ENCODE data around the gene ENAH. TPM values are rescaled to one million over a fixed set of nuclear protein-coding genes. Genes with fewer than 3 reads are reported as not detected.

The ENAH gene
- total RNA-seq, 1 experiment from 2014 or later, result 100 TPM

GRCh38 chr1:225685476-225686176 is 32.7 kb upstream of the ENAH start:
- POLR2A ChIA-PET, result no interaction called here
- ATAC-seq (no peak), DNase-seq (ENCODE audit: low read depth, low spot score) (no peak)
- Histone ChIP-seq H3K36me3 (ENCODE audit: control insufficient read depth in 1 of 2, insufficient read depth in 2 of 2, low read length in 2 of 2) (no peaks in the 10 kb centered on the region), H4K20me1 (ENCODE audit: insufficient read depth) (no peaks in the 10 kb centered on the region), H3K79me2 (ENCODE audit: insufficient read depth, low read length) (no peaks in the 10 kb centered on the region), H3K9me3 (ENCODE audit: control insufficient read depth in 1 of 2, insufficient read depth in 1 of 2, low read depth in 1 of 2, low read length in 2 of 2) (no peaks in the 10 kb centered on the region), H3K9ac (ENCODE audit: low read length) (no peak overlapping the region), H3K4me3 (replicated peaks in 1 of 2; ENCODE audit: low read depth in 1 of 2, low read length in 2 of 2) (no peak overlapping the region), H3K27ac (ENCODE audit: low read depth, low read length) (no peak overlapping the region), H2AFZ (ENCODE audit: low read depth, low read length, poor library complexity, severe bottlenecking) (no peak overlapping the region), H3K9me2 (ENCODE audit: insufficient read depth) (no peaks in the 10 kb centered on the region), H3K27me3 (ENCODE audit: insufficient read depth, low read length) (no peaks in the 10 kb centered on the region), H3K4me2 (ENCODE audit: low read length) (no peak overlapping the region), H3K4me1 (ENCODE audit: control insufficient read depth in 1 of 2, insufficient read depth in 2 of 2, low read length in 2 of 2) (no peaks in the 10 kb centered on the region; a peak in 1 of 4 replicates)
- RAD21 ChIA-PET (ENCODE audit: low non-redundant PET in 1 of 2, low total read pairs in 2 of 2, uncharacterized antibody in 2 of 2, unreplicated experiment in 2 of 2), result no interaction called here
- TF ChIP-seq TCF7L2 (IDR thresholded peaks at IDR 0.05; ENCODE audit: borderline replicate concordance, extremely low read depth, insufficient read depth, insufficient read length) (no peak), REST (IDR thresholded peaks at IDR 0.05; ENCODE audit: low read depth) (no peak), ZNF274 (IDR thresholded peaks at IDR 0.05; ENCODE audit: low read depth, low read length) (no peak), RAD21 (IDR thresholded peaks at IDR 0.05; ENCODE audit: low read depth) (no peak), ZBTB33 (IDR thresholded peaks at IDR 0.05; ENCODE audit: extremely low read depth, insufficient replicate concordance, low read length) (no peak), SIN3A (IDR thresholded peaks at IDR 0.05; ENCODE audit: low read depth) (no peak)
- CTCF ChIA-PET, result no interaction called here
- BruUV-seq (replicated peaks), result no TSS peak
- intact Hi-C loops (cut with micrococcal nuclease), result no loop called here
